NCI-H345 (cell line): ENCODE results near the gene CT45A9.
"Not testable (repeated sequence)": the region's sequence is repeated elsewhere in the genome, so short reads cannot be mapped to it uniquely, and the experiment has no call there.

Experiments
- DNase-seq: peaks from one replicate; lab custom pipeline; 2025; lab: John Stamatoyannopoulos, UW

Gene CT45A9

GRCh38 chrX:135871712-135872111 is at the start of gene CT45A9:
Gene CT45A9, minus strand, starts transcription at chrX:135871812. Its CDS starts 3,751 bp downstream, at chrX:135868061.
- not testable (repeated sequence) for DNase-seq

GRCh38 chrX:135920516-135920915 is 48.9 kb upstream of the CT45A9 start:
- DNase-seq: not testable (repeated sequence)

- DNase-seq: no peak
These were observed 42.8 kb upstream of the CT45A9 start for GRCh38 chrX:135914404-135914803.

GRCh38 chrX:135910251-135910650 is 38.6 kb upstream of the CT45A9 start:
- DNase-seq: no peak

- DNase-seq: no peak
These were observed 21.7 kb upstream of the CT45A9 start, which contains the start of the genes CT45A10 and SAGE1 for GRCh38 chrX:135893294-135893817. Gene CT45A10, minus strand, starts transcription at chrX:135893444. Its CDS starts 8,100 bp downstream, at chrX:135885344. Gene SAGE1, plus strand, starts transcription at chrX:135893716. Its CDS starts 2,527 bp downstream, at chrX:135896243.

GRCh38 chrX:135892781-135893180 is 21.2 kb upstream of the CT45A9 start:
- no peak for DNase-seq

GRCh38 chrX:135890087-135890585 is 18.5 kb upstream of the CT45A9 start:
- no peak for DNase-seq

- not testable (repeated sequence) for DNase-seq
These were observed 17.4 kb upstream of the CT45A9 start for GRCh38 chrX:135888976-135889375.

GRCh38 chrX:135888230-135888629 is 16.6 kb upstream of the CT45A9 start:
- DNase-seq: not testable (repeated sequence)

GRCh38 chrX:135882741-135883140 is 11.1 kb upstream of the CT45A9 start:
- DNase-seq: not testable (repeated sequence)

GRCh38 chrX:135854438-135854837 is 17.2 kb downstream of the CT45A9 start, which contains the start of gene CT45A8:
Gene CT45A8, minus strand, starts transcription at chrX:135854538. Its CDS starts 3,755 bp downstream, at chrX:135850783.
- not testable (repeated sequence) for DNase-seq

GRCh38 chrX:135837180-135837579 is 34.4 kb downstream of the CT45A9 start, which contains the start of gene CT45A7:
Gene CT45A7, minus strand, starts transcription at chrX:135837280. Its CDS starts 3,747 bp downstream, at chrX:135833533.
- DNase-seq: not testable (repeated sequence)

- not testable (repeated sequence) for DNase-seq
These were observed 51.7 kb downstream of the CT45A9 start, which contains the start of gene CT45A2 for GRCh38 chrX:135819912-135820311. Gene CT45A2, minus strand, starts transcription at chrX:135820012. Its CDS starts 3,747 bp downstream, at chrX:135816265.
